PC-9 (cell line): ENCODE data around the gene IL11. TPM values are rescaled to one million over a fixed set of nuclear protein-coding genes. Genes with fewer than 3 reads are reported as not detected.

ENCODE experiments used
- BruUV-seq: library from RNA; stranded (reverse); fragments of 400-500 nt; replicated peaks from 2 replicates; lab custom pipeline; 2021; lab: Mats Ljungman, UMichigan
- CTCF ChIA-PET: fragments of 300-600 bp; sonication (Branson Sonifier 250); formaldehyde crosslinking; loops from one replicate; lab custom pipeline; 2022; ENCODE audit warnings: antibody characterized with exemption; lab: Charles Lee
- POLR2A ChIA-PET: fragments of 300-600 bp; sonication (Branson Sonifier 250); formaldehyde crosslinking; loops from one replicate; lab custom pipeline; 2022; ENCODE audit warnings: antibody characterized with exemption; ENCODE audit not compliant: unreplicated experiment; lab: Charles Lee
- DNase-seq, 2 experiments: peaks; one replicate each; pipeline versions ENCODE4 v3.0.0 to v3.0.0-alpha.2; 2015 to 2022; ENCODE audit warnings: mixed read lengths in 1 of 2
- H2AFZ ChIP-seq: fragments of 200-600 bp; sonication (generic); 2 replicates; pipeline ENCODE4 v1.8.1; 2017; ENCODE audit warnings: antibody characterized with exemption
- H3F3A ChIP-seq: fragments of 200-600 bp; sonication (generic); 2 replicates; pipeline ENCODE4 v1.8.1; 2017; ENCODE audit warnings: antibody characterized with exemption, mild to moderate bottlenecking, low read depth; ENCODE audit not compliant: insufficient read depth
- H3K27ac ChIP-seq: fragments of 200-600 bp; sonication (generic); 2 replicates; pipeline ENCODE4 v1.6.1; 2016; ENCODE audit warnings: mixed run types
- H3K27me3 ChIP-seq: fragments of 200-600 bp; sonication (generic); 2 replicates; pipeline ENCODE4 v1.6.1; 2016; ENCODE audit warnings: low read depth, mixed run types; ENCODE audit not compliant: insufficient read depth
- H3K36me3 ChIP-seq: fragments of 200-600 bp; sonication (generic); 2 replicates; pipeline ENCODE4 v1.6.1; 2016; ENCODE audit warnings: low read depth, mixed run types
- H3K4me1 ChIP-seq: fragments of 200-600 bp; sonication (generic); replicated peaks from 2 replicates; pipeline ENCODE4 v1.6.1; 2016; ENCODE audit warnings: mixed run types; ENCODE audit not compliant: insufficient read depth
- H3K4me2 ChIP-seq: fragments of 200-600 bp; sonication (generic); 2 replicates; pipeline ENCODE4 v1.6.1; 2017; ENCODE audit warnings: mixed run types
- H3K4me3 ChIP-seq: fragments of 200-600 bp; sonication (generic); 2 replicates; pipeline ENCODE4 v1.6.1; 2016; ENCODE audit warnings: mixed run types
- H3K79me2 ChIP-seq: fragments of 200-600 bp; sonication (generic); 2 replicates; pipeline ENCODE4 v1.6.1; 2017; ENCODE audit warnings: low read depth, mixed run types
- H3K9me2 ChIP-seq: fragments of 200-600 bp; sonication (generic); 2 replicates; pipeline ENCODE4 v1.8.1; 2017; ENCODE audit warnings: mild to moderate bottlenecking; ENCODE audit not compliant: insufficient read depth
- H3K9me3 ChIP-seq: fragments of 200-600 bp; sonication (generic); 2 replicates; pipeline ENCODE4 v1.8.1; 2016; ENCODE audit warnings: low read depth; ENCODE audit not compliant: insufficient read depth
- H4K20me1 ChIP-seq: fragments of 200-600 bp; sonication (generic); 2 replicates; pipeline ENCODE4 v1.8.1; 2017; ENCODE audit not compliant: insufficient read depth
- EZH2 ChIP-seq: fragments of 200-600 bp; sonication (generic); IDR thresholded peaks from 2 replicates; pipeline ENCODE4 v1.8.0; 2017; ENCODE audit warnings: antibody characterized with exemption, low read depth
- intact Hi-C: fragments of 100-400 bp; cut with micrococcal nuclease; formaldehyde crosslinking; loops from one replicate; pipeline ENCODE4 v1.10.0; 2022; ENCODE audit not compliant: unreplicated experiment
- total RNA-seq: library from RNA; stranded (reverse); gene quantifications from 2 replicates; pipeline ENCODE4 v1.2.3, GENCODE V29; 2021
- TF ChIP-seq, protein P1 (sequence below): fragments of 200-600 bp; sonication (generic); conservative IDR thresholded peaks from 2 replicates; pipeline ENCODE4 v1.6.1; 2017; ENCODE audit warnings: mixed run types, antibody characterized with exemption, mild to moderate bottlenecking, moderate library complexity

IL11 gene
- total RNA-seq, 1 experiment from 2014 or later: 4.1 TPM

DNA sequence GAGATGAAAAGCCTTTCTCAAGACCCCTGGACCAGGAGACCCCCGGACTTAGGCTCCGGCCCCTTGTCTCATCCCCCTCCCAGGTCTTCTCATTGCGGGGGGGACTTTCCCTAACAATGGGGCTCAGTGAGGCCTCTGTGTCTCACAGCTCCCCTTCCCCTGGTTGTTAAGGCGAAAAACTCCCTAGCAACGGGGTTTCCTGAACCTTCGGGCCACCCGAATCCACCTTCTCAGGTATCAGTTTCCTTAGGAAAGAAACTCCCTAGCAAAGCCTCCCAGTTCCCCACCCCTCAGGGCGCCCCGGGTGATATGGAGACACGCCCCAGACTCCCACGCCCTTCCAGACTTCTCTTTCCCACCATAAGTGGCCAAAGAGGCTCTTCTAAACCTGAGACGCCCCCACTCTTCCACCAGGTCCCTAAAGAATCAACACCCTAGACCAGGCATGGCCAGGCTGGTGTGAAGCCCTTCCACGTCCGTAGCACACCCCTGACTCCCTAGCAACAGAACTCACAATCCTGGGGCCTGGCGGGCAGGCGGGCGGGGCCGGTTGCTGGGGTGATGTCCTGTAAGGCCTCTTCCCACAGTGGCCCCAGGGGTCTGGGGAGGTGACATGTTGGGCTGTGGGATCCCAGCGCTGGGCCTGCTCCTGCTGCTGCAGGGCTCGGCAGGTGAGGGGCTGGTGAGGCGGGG lies 6.1 kb upstream of the IL11 start, which contains the start of gene TMEM190:
Gene TMEM190 (plus strand): TSS at position 586 of the 693 bp plus-strand sequence. CDS start 28 bp downstream, at position 614.
- H3K9me3 ChIP-seq: no peaks in the 10 kb centered on the region
- H3K9me2 ChIP-seq: no peaks in the 10 kb centered on the region
- H4K20me1 ChIP-seq: peaks cover 15% of the 10 kb centered on the region
- no TSS peak for BruUV-seq
- H3F3A ChIP-seq: peaks cover 53% of the 10 kb centered on the region; the same call in 1 of the 2 replicates
- H2AFZ ChIP-seq: no peak within 1 kb of the TSS
- CTCF ChIA-PET: no interaction called here
- no peak within 1 kb of the TSS for H3K27ac ChIP-seq
- no peak for TF ChIP-seq EZH2
- TF ChIP-seq, protein P1, sequence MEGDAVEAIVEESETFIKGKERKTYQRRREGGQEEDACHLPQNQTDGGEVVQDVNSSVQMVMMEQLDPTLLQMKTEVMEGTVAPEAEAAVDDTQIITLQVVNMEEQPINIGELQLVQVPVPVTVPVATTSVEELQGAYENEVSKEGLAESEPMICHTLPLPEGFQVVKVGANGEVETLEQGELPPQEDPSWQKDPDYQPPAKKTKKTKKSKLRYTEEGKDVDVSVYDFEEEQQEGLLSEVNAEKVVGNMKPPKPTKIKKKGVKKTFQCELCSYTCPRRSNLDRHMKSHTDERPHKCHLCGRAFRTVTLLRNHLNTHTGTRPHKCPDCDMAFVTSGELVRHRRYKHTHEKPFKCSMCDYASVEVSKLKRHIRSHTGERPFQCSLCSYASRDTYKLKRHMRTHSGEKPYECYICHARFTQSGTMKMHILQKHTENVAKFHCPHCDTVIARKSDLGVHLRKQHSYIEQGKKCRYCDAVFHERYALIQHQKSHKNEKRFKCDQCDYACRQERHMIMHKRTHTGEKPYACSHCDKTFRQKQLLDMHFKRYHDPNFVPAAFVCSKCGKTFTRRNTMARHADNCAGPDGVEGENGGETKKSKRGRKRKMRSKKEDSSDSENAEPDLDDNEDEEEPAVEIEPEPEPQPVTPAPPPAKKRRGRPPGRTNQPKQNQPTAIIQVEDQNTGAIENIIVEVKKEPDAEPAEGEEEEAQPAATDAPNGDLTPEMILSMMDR: no peak
- no peak within 1 kb of the TSS for H3K4me2 ChIP-seq
- peaks cover 1% of the 10 kb centered on the region for H3K79me2 ChIP-seq
- H3K36me3 ChIP-seq: 0 out of 2 replicates have a peak, but pooled peaks cover 6% of the 10 kb centered on the region
- no peak within 1 kb of the TSS for H3K4me3 ChIP-seq
- DNase-seq: peak in 1 of 2 experiments; percentile 70
- no peaks in the 10 kb centered on the region for H3K27me3 ChIP-seq
- POLR2A ChIA-PET: interaction anchor here (0.5 kb wide), 1 partner anchor 13 kb away, joined by 5 read pairs; the partner anchor contains the start of gene GARIN5B
- peaks cover 38% of the 10 kb centered on the region for H3K4me1 ChIP-seq
- intact Hi-C loops: no loop called here

- H2AFZ ChIP-seq: no peak overlapping the region
- no TSS peak for BruUV-seq
- H3K9me3 ChIP-seq: no peaks in the 10 kb centered on the region
- POLR2A ChIA-PET: interaction anchor here (0.6 kb wide), 1 partner anchor 12 kb away, joined by 4 read pairs; no protein-coding TSS in a partner anchor
- CTCF ChIA-PET: interaction anchor here (0.6 to 0.7 kb wide), 2 partner anchors 94 to 146 kb away, joined by 3 to 6 read pairs; no protein-coding TSS in a partner anchor
- H3K4me2 ChIP-seq: peak overlapping the region; percentile 71
- intact Hi-C loops: no loop called here
- no peaks in the 10 kb centered on the region for H3K79me2 ChIP-seq
- TF ChIP-seq EZH2: no peak
- no peaks in the 10 kb centered on the region for H3K9me2 ChIP-seq
- peak in 1 of 2 experiments; percentile 39 for DNase-seq
- peaks cover 15% of the 10 kb centered on the region for H4K20me1 ChIP-seq
- H3K27me3 ChIP-seq: peaks cover 5% of the 10 kb centered on the region; the same call in 1 of the 2 replicates
- no peaks in the 10 kb centered on the region for H3K36me3 ChIP-seq
- peaks cover 45% of the 10 kb centered on the region; the same call in 1 of the 2 replicates for H3F3A ChIP-seq
- H3K4me3 ChIP-seq: peak overlapping the region; percentile 28; the same call in 1 of the 2 replicates
- H3K4me1 ChIP-seq: peaks cover 50% of the 10 kb centered on the region
- H3K27ac ChIP-seq: no peak overlapping the region
Measured at GRCh38 chr19:55373993-55374757, 3.9 kb upstream of the IL11 start.

DNA sequence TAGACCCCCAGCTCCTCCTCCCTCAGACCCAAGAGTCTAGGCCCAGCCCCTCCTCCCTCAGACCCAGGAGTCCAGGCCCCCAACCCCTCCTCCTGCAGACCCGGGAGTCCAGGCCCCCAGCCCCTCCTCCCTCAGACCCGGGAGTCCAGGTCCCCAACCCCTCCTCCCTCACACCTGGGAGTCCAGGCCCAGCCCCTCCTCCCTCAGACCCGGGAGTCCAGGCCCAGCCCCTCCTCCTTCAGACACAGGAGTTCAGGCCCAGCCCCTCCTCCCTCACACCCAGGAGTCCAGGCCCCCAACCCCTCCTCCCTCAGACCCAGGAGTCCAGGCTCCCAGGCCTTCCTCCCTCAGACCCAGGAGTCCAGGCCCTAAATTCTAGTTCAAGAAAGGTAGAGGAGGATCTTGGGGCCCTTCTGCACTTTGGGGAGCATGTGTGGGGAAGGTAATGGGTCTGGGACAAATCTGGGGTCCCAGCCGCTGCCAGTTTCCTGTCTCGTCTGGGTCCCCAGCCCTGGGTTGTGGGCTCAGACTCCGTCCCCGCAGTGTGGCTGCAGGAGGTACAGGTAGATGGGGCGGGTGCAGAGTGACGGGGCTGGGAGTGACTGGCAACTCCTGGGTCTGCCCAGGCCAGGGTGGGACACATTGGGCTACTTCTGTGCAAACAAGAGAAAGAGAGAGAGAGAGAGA lies 3.2 kb upstream of the IL11 start:
- H3K9me2 ChIP-seq: no peaks in the 10 kb centered on the region
- intact Hi-C loops: no loop called here
- H3K4me3 ChIP-seq: no peak overlapping the region
- H3K27me3 ChIP-seq: peaks cover 5% of the 10 kb centered on the region; the same call in 1 of the 2 replicates
- peaks cover 15% of the 10 kb centered on the region for H4K20me1 ChIP-seq
- H3K4me1 ChIP-seq: peaks cover 50% of the 10 kb centered on the region
- POLR2A ChIA-PET: interaction anchor here (0.6 to 1.2 kb wide), 4 partner anchors 30 to 100 kb away, joined by 3 to 15 read pairs (median 10); partner anchors contain the start of gene KMT5C
- no peaks in the 10 kb centered on the region for H3K36me3 ChIP-seq
- TF ChIP-seq, protein P1: no peak
- TF ChIP-seq EZH2: no peak
- no peak overlapping the region for H2AFZ ChIP-seq
- BruUV-seq: no TSS peak
- CTCF ChIA-PET: interaction anchor here (0.6 to 0.7 kb wide), 3 partner anchors 130 to 233 kb away, joined by 3 read pairs; no protein-coding TSS in a partner anchor
- peaks cover 47% of the 10 kb centered on the region; the same call in 1 of the 2 replicates for H3F3A ChIP-seq
- DNase-seq: peak in 1 of 2 experiments; percentile 59
- no peak overlapping the region for H3K27ac ChIP-seq
- peak overlapping the region; percentile 71 for H3K4me2 ChIP-seq
- no peaks in the 10 kb centered on the region for H3K9me3 ChIP-seq
- H3K79me2 ChIP-seq: no peaks in the 10 kb centered on the region
